ENCODE data around the gene GNPNAT1. TPM values are rescaled to one million over a fixed set of nuclear protein-coding genes. Genes with fewer than 3 reads are reported as not detected.

Gene GNPNAT1
- total RNA-seq, 2 experiments from 2014 or later = 15.5 to 29.3 TPM

DNA sequence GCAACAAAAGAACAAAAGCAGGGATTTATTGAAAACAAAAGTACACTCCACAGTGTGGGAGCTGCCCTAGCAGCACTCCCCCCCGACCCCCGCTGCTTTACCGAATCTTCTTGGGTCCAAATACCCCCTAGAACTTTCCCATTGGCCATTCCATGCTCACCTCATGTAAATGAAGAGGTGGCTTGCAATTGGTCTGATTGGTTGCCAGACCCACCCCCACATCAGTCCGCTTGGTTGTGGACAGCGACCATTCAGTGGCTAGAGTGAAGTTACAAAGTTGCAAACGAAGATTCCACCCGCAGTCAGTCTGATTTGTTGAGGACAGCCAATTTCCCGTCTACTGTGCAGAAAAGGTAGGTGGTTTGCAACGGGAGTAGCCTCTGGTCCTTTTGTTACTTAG, 57.6 kb downstream of the GNPNAT1 start:
- H3K9me3 ChIP-seq (ENCODE audit: low read length) = no peaks in the 10 kb centered on the region
- H3K79me2 ChIP-seq (ENCODE audit: insufficient read depth, low read depth, low read length) = peaks cover 25% of the 10 kb centered on the region
- H3K4me2 ChIP-seq (ENCODE audit: low read length) = no peak overlapping the region
- CTCF ChIA-PET (ENCODE audit: unreplicated experiment) = no interaction called here
- no peak for DNase-seq (ENCODE audit: low spot score)
- H3K4me3 ChIP-seq (ENCODE audit: low read depth, low read length, poor library complexity, severe bottlenecking) = no peak overlapping the region
- BruUV-seq (replicated peaks) = no TSS peak
- H3K9me2 ChIP-seq (ENCODE audit: insufficient read depth, low read length) = no peaks in the 10 kb centered on the region
- intact Hi-C loops (cut with micrococcal nuclease; ENCODE audit: unreplicated experiment) = loop anchor here (5.0 kb wide), 1 partner anchor 182 kb away; the partner anchor contains the start of genes GPR137C and TXNDC16
- TF ChIP-seq, protein P1, sequence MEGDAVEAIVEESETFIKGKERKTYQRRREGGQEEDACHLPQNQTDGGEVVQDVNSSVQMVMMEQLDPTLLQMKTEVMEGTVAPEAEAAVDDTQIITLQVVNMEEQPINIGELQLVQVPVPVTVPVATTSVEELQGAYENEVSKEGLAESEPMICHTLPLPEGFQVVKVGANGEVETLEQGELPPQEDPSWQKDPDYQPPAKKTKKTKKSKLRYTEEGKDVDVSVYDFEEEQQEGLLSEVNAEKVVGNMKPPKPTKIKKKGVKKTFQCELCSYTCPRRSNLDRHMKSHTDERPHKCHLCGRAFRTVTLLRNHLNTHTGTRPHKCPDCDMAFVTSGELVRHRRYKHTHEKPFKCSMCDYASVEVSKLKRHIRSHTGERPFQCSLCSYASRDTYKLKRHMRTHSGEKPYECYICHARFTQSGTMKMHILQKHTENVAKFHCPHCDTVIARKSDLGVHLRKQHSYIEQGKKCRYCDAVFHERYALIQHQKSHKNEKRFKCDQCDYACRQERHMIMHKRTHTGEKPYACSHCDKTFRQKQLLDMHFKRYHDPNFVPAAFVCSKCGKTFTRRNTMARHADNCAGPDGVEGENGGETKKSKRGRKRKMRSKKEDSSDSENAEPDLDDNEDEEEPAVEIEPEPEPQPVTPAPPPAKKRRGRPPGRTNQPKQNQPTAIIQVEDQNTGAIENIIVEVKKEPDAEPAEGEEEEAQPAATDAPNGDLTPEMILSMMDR (conservative IDR thresholded peaks at IDR 0.05; ENCODE audit: low read length) = no peak
- TF ChIP-seq EZH2phosphoT487 (IDR thresholded peaks at IDR 0.05; ENCODE audit: borderline replicate concordance, low read depth, low read length) = no peak
- POLR2A ChIA-PET = interaction anchor here (0.6 kb wide), 1 partner anchor 18 kb away, joined by 3 read pairs; no protein-coding TSS in a partner anchor
- no peaks in the 10 kb centered on the region for H4K20me1 ChIP-seq (ENCODE audit: insufficient read depth, low read length)
- no peak overlapping the region for H3K27ac ChIP-seq (ENCODE audit: low read depth, low read length, poor library complexity, severe bottlenecking)
- H3K4me1 ChIP-seq (ENCODE audit: insufficient read depth, low read length, poor library complexity, severe bottlenecking) = peaks cover 20% of the 10 kb centered on the region
- H2AFZ ChIP-seq (ENCODE audit: low read length) = no peak overlapping the region
- H3K36me3 ChIP-seq (ENCODE audit: insufficient read depth, low read length) = peaks cover 26% of the 10 kb centered on the region; the same call in 1 of the 2 replicates

DNA sequence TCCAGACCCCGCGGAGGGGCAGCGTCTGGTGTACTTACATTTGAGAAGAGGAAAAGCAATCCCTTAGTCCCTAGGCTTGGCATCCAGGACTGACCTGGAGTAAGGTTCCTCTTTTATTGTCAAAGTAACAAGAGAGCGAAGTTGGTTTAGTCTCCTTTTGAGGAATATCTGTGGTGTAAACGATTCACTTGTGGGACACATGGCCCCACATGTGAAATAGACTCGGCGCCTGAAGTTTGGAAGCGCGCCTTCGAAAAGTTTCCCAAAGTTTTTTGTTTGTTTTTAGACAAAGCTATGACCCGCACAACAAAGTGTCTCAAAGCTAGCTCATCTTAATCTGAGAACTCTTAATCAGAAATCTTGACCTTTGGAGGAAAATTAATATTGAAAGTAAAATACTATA, 60.7 kb downstream of the GNPNAT1 start:
- Histone ChIP-seq H3K27ac (ENCODE audit: low read depth, low read length, poor library complexity, severe bottlenecking) (peak overlapping the region; percentile 47), H3K79me2 (ENCODE audit: insufficient read depth, low read depth, low read length) (peaks cover 15% of the 10 kb centered on the region), H3K9me2 (ENCODE audit: insufficient read depth, low read length) (no peaks in the 10 kb centered on the region), H3K9me3 (ENCODE audit: low read length) (no peaks in the 10 kb centered on the region), H4K20me1 (ENCODE audit: insufficient read depth, low read length) (no peaks in the 10 kb centered on the region), H3K4me3 (ENCODE audit: low read depth, low read length, poor library complexity, severe bottlenecking) (peak overlapping the region; percentile 90), H3K36me3 (ENCODE audit: insufficient read depth, low read length) (peaks cover 52% of the 10 kb centered on the region), H3K4me2 (ENCODE audit: low read length) (peak overlapping the region; percentile 90), H2AFZ (ENCODE audit: low read length) (peak overlapping the region; percentile 59; the same call in 1 of the 2 replicates), H3K4me1 (ENCODE audit: insufficient read depth, low read length, poor library complexity, severe bottlenecking) (peaks cover 16% of the 10 kb centered on the region)
- TF ChIP-seq, protein P1 (conservative IDR thresholded peaks at IDR 0.05; ENCODE audit: low read length) = no peak
- TF ChIP-seq EZH2phosphoT487 (IDR thresholded peaks at IDR 0.05; ENCODE audit: borderline replicate concordance, low read depth, low read length) = no peak
- BruUV-seq (replicated peaks) = no TSS peak
- CTCF ChIA-PET (ENCODE audit: unreplicated experiment) = no interaction called here
- POLR2A ChIA-PET = interaction anchor here (0.6 to 2.2 kb wide), 5 partner anchors 10 to 179 kb away, joined by 3 to 13 read pairs (median 3); partner anchors contain the start of gene TXNDC16
- DNase-seq (ENCODE audit: low spot score) = no peak
- intact Hi-C loops (cut with micrococcal nuclease; ENCODE audit: unreplicated experiment) = loop anchor here (2.0 to 5.0 kb wide), 2 partner anchors 24 to 178 kb away; partner anchors contain the start of genes GPR137C, PSMC6 and TXNDC16
